GOT3 (cell line): ENCODE data around the gene H6PD.

Source experiments
- DNase-seq: peaks from one replicate; lab custom pipeline; 2025; ENCODE audit warnings: mixed read lengths; lab: John Stamatoyannopoulos, UW

The H6PD gene

DNA sequence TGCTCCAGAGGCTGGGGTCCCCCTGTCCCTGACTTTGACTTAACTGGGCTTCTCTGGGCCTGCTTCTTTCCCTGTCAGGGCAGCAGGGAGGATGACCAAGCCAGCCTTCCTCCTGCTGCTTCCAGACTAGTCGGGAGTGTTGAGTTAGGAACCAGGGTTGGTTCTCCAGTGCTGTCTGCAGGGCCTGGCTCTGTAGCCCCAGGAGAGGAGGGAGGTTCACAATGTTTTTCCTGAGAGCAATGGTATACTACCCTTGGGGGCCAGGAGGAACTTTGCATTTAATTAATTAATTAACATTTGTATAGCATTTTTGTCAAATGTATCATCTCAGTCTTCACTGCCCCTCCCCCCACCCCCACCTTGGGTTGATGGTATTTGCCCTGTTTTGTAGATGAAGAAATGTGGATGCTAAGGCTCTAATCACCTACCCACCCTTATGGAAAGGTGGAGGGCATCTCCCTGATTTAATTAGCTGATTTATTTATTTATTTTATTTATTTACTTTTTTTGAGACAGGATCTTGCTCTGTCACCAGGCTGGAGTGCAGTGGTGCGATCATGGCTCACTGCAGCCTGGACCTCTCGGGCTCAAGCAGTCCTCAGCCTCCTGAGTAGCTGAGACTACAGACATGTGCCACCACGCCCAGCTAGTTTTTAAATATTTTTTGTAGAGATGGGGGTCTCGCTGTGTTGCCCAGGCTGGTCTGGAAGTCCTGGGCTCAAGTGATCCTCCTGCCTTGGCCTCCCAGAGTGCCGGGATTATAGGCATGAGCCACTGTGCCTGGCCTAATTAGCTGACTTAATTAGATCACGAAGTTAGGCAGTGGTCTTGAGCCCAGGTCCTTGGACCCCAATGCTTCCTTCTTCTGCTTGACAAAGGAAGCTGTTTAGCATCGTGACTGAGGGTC is 6.6 kb downstream of the H6PD start:
- no peak for DNase-seq

- DNase-seq: no peak
These were observed 7.3 kb downstream of the H6PD start for GRCh38 chr1:9241891-9242290.

GRCh38 chr1:9242338-9242969 is 7.9 kb downstream of the H6PD start:
- DNase-seq: no peak

GRCh38 chr1:9243066-9243739 is 8.6 kb downstream of the H6PD start:
- DNase-seq: no peak

DNA sequence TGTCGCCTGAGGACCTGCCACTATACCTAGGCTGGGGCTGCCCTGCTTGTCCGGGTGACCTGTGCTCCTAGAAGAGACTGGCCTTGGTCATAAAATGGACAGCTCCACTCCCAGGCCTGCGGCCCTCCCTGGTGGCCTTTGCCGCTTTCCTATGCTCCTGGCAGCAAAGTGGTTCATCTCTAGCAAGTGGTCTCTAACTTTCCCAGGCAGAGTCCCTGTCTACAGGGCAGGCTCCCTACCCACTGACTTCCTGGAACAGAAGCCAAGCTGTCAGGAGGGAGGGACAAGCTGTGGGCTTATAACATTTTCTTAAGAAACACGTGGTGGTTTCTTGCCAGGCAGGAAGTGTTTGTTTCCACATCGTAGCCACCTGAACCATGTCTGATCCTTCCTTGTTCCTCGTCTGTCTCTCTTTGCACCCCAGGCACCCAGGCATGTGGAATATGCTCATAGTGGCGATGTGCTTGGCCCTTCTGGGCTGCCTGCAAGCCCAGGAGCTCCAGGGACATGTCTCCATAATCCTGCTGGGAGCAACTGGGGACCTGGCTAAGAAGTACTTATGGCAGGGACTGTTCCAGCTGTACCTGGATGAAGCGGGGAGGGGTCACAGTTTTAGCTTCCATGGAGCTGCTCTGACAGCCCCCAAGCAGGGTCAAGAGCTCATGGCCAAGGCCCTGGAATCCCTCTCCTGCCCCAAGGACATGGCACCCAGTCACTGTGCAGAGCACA is 10.1 kb downstream of the H6PD start:
- no peak for DNase-seq

DNA sequence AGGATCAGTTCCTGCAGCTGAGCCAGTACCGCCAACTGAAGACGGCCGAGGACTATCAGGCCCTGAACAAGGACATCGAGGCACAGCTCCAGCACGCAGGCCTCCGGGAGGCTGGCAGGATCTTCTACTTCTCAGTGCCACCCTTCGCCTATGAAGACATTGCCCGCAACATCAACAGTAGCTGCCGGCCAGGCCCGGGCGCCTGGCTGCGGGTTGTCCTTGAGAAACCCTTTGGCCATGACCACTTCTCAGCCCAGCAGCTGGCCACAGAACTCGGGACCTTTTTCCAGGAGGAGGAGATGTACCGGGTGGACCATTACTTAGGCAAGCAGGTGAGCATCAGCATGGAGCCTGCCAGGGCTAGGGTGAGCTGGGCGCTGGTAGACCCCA is 10.7 kb downstream of the H6PD start:
- no peak for DNase-seq

GRCh38 chr1:9245661-9246060 is 11.1 kb downstream of the H6PD start:
- DNase-seq: no peak

DNA sequence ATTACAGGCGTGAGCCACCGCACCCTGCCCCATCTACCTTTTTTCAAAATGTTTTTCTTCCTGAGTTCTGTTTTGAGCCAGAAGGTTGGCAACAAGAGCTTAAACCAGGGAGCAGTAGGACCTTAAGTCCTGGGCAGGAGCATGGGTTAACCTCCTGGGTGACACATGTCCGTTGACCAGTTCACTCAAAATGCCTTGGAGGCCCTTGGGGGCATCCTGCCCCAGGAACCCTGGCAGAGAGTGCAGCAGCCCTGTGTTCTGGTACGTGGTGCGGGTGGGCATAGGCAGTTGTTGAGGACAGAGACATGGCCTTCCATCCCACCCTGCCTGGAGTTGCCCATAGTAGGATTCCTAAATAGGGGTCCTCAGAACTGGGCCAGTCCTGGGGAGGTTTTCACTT is 11.6 kb downstream of the H6PD start:
- no peak for DNase-seq

DNA sequence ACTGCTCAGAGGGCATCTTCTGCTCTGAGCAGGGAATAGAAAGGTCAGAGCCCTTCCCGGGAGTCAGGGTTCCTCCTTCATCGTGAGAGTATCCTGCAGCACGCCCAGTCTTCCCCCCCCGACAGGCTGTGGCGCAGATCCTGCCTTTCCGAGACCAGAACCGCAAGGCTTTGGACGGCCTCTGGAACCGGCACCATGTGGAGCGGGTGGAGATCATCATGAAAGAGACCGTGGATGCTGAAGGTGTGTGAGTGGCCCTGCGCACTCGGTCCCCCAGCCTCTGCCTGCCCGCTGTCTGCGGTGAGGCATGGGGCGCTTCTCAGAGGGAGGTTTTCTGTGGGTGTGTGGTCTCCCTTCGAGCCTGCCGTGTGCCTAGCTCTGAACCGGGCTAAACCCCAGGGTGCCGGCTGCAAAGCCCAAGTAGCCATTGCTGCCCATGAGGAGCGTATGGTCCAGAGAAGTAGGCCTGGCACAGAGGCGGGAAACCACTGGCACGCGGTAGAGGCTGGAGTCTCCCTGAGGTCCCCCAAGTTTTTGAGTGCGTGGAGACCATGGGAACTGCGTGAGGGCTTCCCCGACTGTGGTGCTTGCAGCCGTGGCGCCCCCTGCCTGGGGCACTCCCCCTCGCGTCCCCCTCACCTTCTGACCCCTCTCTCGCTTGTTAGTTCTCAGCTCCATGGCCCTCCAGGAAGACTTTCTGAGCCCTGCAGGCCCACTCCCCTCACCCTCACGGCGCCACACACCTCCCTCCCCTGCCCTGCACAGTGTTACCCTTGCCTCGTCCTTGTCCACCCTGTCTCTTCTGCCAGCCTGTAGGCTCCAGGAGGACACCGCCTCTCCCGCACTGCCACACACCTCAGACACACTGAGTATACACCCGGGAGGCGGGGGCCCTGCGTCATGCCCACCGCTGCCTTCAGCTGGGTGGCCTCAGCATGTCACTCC is 12.5 kb downstream of the H6PD start:
- no peak for DNase-seq

- DNase-seq: no peak
These were observed 13.3 kb downstream of the H6PD start for GRCh38 chr1:9247894-9248293.

GRCh38 chr1:9248341-9249262 is 14.0 kb downstream of the H6PD start:
- DNase-seq: no peak

DNA sequence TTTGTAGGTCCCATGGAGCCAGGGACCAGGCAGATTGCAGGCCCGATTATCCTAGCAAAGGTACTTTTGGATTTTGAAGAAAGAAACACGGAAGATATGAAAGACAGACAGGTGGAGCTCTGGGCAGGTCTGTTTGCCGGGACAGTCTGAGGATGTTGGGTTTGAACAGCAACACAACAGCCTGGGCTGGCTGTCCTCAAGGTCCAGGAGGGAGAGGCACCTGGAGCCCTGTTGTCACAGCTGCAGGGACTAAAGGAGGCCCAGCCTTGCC is 14.6 kb downstream of the H6PD start:
- DNase-seq: no peak

GRCh38 chr1:9249534-9250410 is 15.2 kb downstream of the H6PD start:
- no peak for DNase-seq

DNA sequence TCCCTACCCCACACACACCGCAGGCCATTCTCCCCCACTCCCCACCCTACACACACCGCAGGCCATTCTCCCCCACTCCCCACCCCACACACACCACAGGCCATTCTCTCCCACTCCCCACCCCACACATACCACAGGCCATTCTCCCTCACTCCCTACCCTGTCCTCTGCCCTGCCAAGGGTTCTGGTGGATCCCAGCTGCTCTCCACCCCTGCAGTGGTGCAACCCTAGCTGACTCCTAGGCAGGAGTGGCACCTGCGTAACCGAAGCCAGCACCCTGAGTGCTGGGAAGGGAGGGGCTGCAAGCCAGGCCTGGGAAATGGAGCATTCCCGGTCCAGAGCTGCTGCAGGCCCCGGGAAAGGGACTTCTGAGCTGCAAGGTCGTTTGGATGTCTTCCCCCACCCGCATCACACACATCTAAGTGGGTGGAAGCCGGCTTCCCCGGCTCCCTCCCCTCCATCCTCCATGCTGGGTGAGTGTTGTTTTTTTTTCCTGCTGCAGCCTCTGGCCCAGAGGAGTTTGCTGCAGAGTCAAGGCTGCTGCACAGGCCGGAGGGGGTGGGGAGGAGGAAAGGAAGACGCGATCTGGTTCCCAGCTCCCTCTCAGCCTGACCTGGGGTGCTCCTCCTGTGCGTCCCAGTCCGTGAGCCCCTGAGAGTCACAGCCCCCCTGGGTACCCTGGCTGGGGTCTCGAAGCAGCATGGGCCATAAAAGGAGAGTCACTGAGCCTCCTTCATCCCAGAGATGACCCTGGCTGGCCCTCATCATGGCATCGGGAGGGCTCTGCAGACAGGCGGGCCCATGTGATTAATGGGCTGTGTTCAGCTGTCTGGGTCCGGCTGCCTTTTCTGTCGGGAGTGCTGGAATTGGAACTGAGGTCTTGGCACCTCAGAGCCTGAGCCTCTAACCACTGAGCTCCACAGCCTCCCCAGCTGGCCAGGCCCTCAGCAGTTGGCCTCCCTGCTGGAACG is 16.1 kb downstream of the H6PD start:
- DNase-seq: no peak

- no peak for DNase-seq
These were observed 16.9 kb downstream of the H6PD start for GRCh38 chr1:9251501-9251900.

DNA sequence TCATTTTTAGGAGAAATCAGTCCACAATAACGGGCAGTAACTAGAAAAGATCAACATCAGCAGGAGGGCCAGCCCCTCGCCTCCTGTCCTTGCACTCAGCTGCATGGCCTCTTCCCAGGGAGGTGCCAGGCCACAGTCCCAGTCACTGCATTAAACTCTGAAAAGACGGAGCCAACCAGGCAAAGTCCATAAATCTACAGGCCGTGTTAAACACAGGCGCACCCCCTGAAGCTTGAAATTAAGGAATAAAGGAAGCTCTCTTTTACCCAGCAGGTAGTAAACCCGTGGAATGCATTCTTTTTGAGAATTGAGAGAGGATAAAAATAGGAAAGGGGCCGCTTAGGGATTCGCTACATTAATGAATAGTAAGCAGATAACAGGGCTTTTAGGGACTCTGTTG is 18.4 kb downstream of the H6PD start:
- DNase-seq: no peak

DNA sequence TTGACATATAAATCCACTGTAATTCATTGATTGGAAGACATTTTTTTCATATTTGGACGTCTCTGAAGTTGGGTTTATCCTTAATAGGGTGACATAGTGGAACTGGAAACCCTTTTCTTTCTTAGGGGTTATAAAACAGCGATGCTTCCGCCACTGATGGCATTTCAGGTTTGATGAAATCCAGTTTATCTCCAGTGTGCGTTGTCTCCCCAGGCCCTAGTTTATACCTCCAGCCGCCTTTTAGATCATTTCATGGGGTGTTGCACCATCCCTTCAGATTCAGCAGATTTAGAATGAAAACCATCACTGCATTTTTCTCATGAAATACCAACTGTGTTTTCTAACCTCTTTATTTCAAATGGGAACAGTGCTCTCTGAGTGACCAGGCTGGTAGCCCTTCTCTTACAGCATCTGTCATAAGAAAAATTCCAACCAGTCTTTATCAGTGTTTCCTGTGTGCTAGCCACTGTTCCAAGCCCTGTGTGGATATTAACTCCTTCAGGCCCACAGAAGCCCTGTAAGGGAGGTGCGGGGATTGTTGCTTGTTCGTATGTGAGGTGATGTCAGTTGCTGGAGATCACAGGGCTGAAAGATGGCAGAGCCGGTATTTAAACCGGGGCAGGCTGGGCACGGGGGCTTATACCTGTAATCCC is 19.0 kb downstream of the H6PD start:
- DNase-seq: no peak

DNA sequence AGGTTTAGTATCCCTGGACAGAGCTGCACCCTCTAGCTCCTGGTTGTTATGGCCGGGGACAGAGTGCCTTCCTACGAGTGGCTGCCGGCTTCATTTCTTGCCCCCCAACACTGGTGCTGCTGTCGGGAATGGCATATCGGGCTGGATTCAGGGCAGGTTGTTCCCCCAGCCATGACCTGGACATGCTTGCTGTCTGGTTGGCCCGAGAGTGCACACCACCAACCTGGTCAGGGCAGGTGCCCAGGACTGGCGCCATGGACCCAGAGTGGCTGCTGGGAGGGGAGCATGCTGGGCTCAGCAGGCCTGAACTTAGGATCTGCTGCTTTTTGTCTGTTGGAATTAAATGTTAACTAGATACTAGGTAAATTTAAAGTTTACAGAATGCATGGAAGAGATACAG is 21.8 kb downstream of the H6PD start:
- DNase-seq: no peak
